Esophagus squamous epithelium (tissue), 5 donors: ENCODE results near the gene GSTM4. TPM values are rescaled to one million over a fixed set of nuclear protein-coding genes. Genes with fewer than 3 reads are reported as not detected.

Experiments used
- DNase-seq: peaks from one replicate; lab custom pipeline; 2025; lab: John Stamatoyannopoulos, UW
- H3K27ac ChIP-seq, 4 donors: fragments of 200-600 bp; sonication (generic); one replicate each; pipeline ENCODE4 v1.5.1; 2016 to 2019; ENCODE audit warnings: mild to moderate bottlenecking in 1 of 4
- H3K27me3 ChIP-seq, 4 donors: fragments of 200-600 bp; sonication (generic); 1 replicate in 3 of 4; 2 replicates in 1 of 4; pipeline versions ENCODE4 v1.5.1 to v1.6.0; 2017 to 2021; ENCODE audit warnings: antibody characterized with exemption in 1 of 4
- H3K36me3 ChIP-seq, 3 donors: fragments of 200-600 bp; sonication (generic); one replicate each; pipeline ENCODE4 v1.5.1; 2016 to 2019
- H3K4me1 ChIP-seq, 3 donors: fragments of 200-600 bp; sonication (generic); one replicate each; pipeline ENCODE4 v1.5.1; 2017 to 2019
- H3K4me3 ChIP-seq, 4 donors: fragments of 200-600 bp; sonication (generic); 1 replicate in 3 of 4; 2 replicates in 1 of 4; pipeline ENCODE4 v1.5.1; 2016 to 2019; ENCODE audit warnings: mild to moderate bottlenecking in 2 of 4, moderate library complexity in 1 of 4
- H3K9me3 ChIP-seq, 3 donors: fragments of 200-600 bp; sonication (generic); one replicate each; pipeline ENCODE4 v1.5.1; 2016 to 2019
- CTCF ChIP-seq, 6 experiments: fragments of 450-650 bp in 4 of 6; fragments of 200-600 bp in 2 of 6; sonication (generic) in 2 of 6; IDR thresholded peaks; one replicate each; pipeline ENCODE4 v1.5.1; 2016 to 2019; ENCODE audit warnings: antibody characterized with exemption in 6 of 6, mild to moderate bottlenecking in 4 of 6, moderate library complexity in 4 of 6
- POLR2A ChIP-seq, 4 donors: fragments of 450-650 bp; IDR thresholded peaks; one replicate each; pipeline ENCODE4 v1.6.1; 2017; ENCODE audit warnings: antibody characterized with exemption in 4 of 4, mild to moderate bottlenecking in 4 of 4, moderate library complexity in 3 of 4
- WGBS, 2 donors: methylation state at CpG; one replicate each; pipeline ENCODE4 v1.1.5; 2018; 5-methylcytosine and 5-hydroxymethylcytosine counted together
- intact Hi-C: fragments of 100-400 bp; cut with DNase I; formaldehyde crosslinking; loops from one replicate; pipeline ENCODE4 v1.15.0; 2022
- total RNA-seq, 4 donors: library from RNA; depleted of rRNA; stranded (reverse); fragments of >200 nt; gene quantifications; one replicate each; pipeline ENCODE4 v1.1.0, GENCODE V29; 2016
- donor health status: DM: yes; HTN: yes; CAD: no.

The GSTM4 gene
- total RNA-seq, 4 donors from 2014 or later, result 13.5 to 53.5 (median 29.4) TPM

- WGBS, 2 donors, result 38 to 47% methylated on average over 6 to 7 of the region's 7 CpGs
- Histone ChIP-seq H3K36me3 (no peaks in the 10 kb centered on the region), H3K4me1 (peaks cover 0 to 15% (median 0%) of the 10 kb centered on the region in 3 donors), H3K27ac (no peak overlapping the region), H3K9me3 (no peaks in the 10 kb centered on the region), H3K27me3 (no peaks in the 10 kb centered on the region), H3K4me3 (no peak overlapping the region)
- TF ChIP-seq POLR2A (IDR thresholded peaks at IDR 0.05) (no peak), CTCF (IDR thresholded peaks at IDR 0.05) (no peak)
- no peak for DNase-seq
- intact Hi-C loops, result no loop called here
Observed at GRCh38 chr1:109613361-109614147, 42.3 kb upstream of the GSTM4 start.

- no peak for DNase-seq
- TF ChIP-seq CTCF (IDR thresholded peaks at IDR 0.05) (no peak), POLR2A (IDR thresholded peaks at IDR 0.05) (peak in 1 of 4 donors; percentile 31)
- H3K27ac ChIP-seq, result peak overlapping the region in 2 of 4 donors; percentile 50 to 71
- 59 to 74% methylated on average over 3 of the region's 3 CpGs for WGBS, 2 donors
- peaks cover 0 to 38% (median 10%) of the 10 kb centered on the region in 3 donors for H3K4me1 ChIP-seq
- no peak overlapping the region for H3K4me3 ChIP-seq
- intact Hi-C loops, result no loop called here
- no peaks in the 10 kb centered on the region for H3K27me3 ChIP-seq
- no peaks in the 10 kb centered on the region for H3K9me3 ChIP-seq
- H3K36me3 ChIP-seq, result no peaks in the 10 kb centered on the region
Observed at GRCh38 chr1:109615879-109616278, 40.0 kb upstream of the GSTM4 start.

DNA sequence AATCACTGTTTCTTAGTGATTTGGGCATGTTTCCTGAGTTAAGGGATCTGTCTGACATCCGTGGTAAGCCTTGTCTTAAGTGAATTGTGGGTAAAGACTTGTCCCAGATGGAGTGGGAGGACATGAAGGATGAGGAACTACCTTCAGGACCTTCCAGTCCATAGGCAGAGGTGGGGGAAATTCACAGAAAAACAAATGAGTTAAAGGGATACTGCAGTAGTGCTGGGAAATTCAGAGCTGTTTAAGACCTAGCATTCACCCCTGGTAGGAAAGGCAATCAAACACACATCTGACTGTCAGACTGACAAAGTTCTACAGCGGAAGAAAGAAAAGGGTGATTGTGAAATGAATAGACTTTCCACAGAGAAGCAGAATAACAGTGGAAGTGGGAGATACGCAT, 39.5 kb upstream of the GSTM4 start:
- Histone ChIP-seq H3K27me3 (no peaks in the 10 kb centered on the region), H3K9me3 (no peaks in the 10 kb centered on the region), H3K4me1 (peaks cover 2 to 43% (median 15%) of the 10 kb centered on the region in 3 donors), H3K27ac (peak overlapping the region in 3 of 4 donors; percentile 23 to 71 (median 50)), H3K36me3 (no peaks in the 10 kb centered on the region), H3K4me3 (no peak overlapping the region)
- WGBS, 2 donors, result 57 to 61% methylated on average over 3 of the region's 3 CpGs
- no peak for DNase-seq
- TF ChIP-seq POLR2A (IDR thresholded peaks at IDR 0.05), result no peak
- no peak for TF ChIP-seq CTCF (IDR thresholded peaks at IDR 0.05)
- intact Hi-C loops, result no loop called here

- H3K27me3 ChIP-seq, result no peaks in the 10 kb centered on the region
- no peak overlapping the region for H3K4me3 ChIP-seq
- no peak for DNase-seq
- H3K4me1 ChIP-seq, result peaks cover 12 to 53% (median 24%) of the 10 kb centered on the region in 3 donors
- WGBS, 2 donors, result 24 to 31% methylated on average over 3 of the region's 3 CpGs
- H3K27ac ChIP-seq, result peak overlapping the region in 3 of 4 donors; percentile 7 to 71 (median 50)
- H3K36me3 ChIP-seq, result no peaks in the 10 kb centered on the region
- no peaks in the 10 kb centered on the region for H3K9me3 ChIP-seq
- intact Hi-C loops, result no loop called here
- TF ChIP-seq CTCF (IDR thresholded peaks at IDR 0.05), result no peak
- no peak for TF ChIP-seq POLR2A (IDR thresholded peaks at IDR 0.05)
Observed at GRCh38 chr1:109617291-109617801, 38.6 kb upstream of the GSTM4 start.
